ENCODE data around the gene CTRL.

CTRL gene

DNA sequence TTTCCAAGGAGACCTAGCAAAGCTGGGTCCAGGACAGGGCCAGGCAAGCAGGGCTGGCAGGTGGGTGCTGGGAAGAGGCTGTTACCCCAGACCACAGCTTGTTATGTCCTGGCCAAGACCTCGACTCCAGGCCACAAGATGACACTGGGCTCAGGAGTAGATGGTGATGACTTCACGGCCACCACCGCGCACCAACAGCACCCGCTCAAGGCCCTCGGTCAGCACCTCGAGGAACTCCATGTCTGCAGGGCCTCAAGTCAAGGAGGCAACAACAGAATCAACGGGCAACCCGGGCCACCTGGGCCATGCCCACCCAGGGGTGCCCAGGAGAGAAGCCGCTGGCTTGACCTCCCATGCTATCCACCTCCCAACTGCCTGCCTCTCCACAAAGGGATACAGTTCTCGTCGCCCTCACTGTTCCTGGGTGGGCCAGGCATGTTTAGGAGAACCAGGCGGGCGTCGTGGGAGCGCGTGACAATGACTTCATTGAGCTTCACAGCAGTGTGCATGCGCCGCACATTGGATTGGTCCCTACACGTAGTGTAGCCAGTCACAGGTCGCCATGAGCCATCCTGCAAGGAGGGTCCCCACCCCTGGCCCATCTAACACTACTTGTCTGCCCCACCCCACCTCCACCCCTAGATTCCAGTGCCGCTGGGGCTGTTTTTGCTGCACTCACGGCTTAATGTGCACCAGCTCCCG lies 13.2 kb upstream of the CTRL start:
- TF ChIP-seq, protein P1, sequence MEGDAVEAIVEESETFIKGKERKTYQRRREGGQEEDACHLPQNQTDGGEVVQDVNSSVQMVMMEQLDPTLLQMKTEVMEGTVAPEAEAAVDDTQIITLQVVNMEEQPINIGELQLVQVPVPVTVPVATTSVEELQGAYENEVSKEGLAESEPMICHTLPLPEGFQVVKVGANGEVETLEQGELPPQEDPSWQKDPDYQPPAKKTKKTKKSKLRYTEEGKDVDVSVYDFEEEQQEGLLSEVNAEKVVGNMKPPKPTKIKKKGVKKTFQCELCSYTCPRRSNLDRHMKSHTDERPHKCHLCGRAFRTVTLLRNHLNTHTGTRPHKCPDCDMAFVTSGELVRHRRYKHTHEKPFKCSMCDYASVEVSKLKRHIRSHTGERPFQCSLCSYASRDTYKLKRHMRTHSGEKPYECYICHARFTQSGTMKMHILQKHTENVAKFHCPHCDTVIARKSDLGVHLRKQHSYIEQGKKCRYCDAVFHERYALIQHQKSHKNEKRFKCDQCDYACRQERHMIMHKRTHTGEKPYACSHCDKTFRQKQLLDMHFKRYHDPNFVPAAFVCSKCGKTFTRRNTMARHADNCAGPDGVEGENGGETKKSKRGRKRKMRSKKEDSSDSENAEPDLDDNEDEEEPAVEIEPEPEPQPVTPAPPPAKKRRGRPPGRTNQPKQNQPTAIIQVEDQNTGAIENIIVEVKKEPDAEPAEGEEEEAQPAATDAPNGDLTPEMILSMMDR (IDR thresholded peaks at IDR 0.05) = no peak
- Histone ChIP-seq H3K36me3 (peaks cover 72 to 89% (median 76%) of the 10 kb centered on the region in 3 donors), H3K27ac (peak overlapping the region; percentile 80 to 83), H3K4me3 (no peak overlapping the region), H3K9me3 (no peaks in the 10 kb centered on the region), H3K27me3 (no peaks in the 10 kb centered on the region), H3K4me1 (peaks cover 0 to 23% (median 18%) of the 10 kb centered on the region in 4 donors)
- peak in 1 of 2 donors; percentile 19 for DNase-seq
- intact Hi-C loops (cut with DNase I; ENCODE audit: low total_unique reads) = no loop called here

DNA sequence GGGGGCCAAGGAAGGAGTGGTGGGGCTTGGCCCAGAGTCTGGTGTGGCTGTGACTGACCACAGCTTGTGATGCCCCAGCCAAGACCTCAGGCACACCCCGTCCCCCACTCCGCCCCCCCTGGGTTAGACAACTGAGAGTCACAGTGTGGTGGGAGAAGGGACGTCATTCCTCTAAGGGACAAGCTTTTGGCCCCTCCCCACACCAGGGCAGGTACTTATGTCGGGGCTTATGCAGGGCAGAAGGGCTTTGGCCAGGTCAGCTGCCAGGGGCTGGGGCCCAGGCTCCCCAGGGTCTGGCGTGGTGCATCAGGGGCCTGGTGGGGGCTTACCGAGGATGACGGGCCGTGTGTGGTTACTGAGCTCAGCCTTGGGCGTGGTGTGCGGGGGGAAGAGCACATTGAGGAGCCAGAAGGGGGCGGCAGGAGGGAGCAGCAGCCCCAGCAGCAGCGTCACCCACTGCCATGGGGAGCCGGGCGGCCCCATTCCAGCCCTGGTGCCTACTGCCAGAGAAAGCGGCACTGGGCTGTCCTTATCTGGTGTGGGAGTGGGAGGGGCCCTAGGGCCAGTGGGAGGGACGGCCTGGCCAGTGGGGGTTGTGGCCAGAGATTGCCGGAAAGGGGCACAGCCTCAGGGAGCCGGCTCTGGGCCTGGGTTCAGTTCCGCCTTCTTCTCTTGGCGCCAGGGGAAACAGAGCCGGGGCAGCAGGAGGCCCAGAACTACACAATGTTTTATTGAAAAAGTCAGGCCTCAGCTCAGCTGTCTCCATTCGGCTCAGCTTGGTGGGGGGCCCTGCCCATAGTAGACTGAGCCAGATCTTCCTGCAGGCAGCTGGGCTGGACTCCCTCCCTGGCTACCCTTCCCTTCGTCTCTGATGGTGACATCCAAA lies 12.2 kb upstream of the CTRL start, which contains the start of gene LCAT:
TSS of gene LCAT (minus strand) at position 502 of the 886 bp plus-strand sequence. CDS start at position 483, 19 bp downstream.
- H3K4me3 ChIP-seq = no peak within 1 kb of the TSS
- peak; percentile 80 to 94 for DNase-seq
- intact Hi-C loops (cut with DNase I; ENCODE audit: low total_unique reads) = no loop called here
- peak within 1 kb of the TSS; percentile 80 to 83 for H3K27ac ChIP-seq
- peaks cover 0 to 23% (median 18%) of the 10 kb centered on the region in 4 donors for H3K4me1 ChIP-seq
- TF ChIP-seq, protein P1 (IDR thresholded peaks at IDR 0.05) = no peak
- peaks cover 66 to 85% (median 71%) of the 10 kb centered on the region in 3 donors for H3K36me3 ChIP-seq
- no peaks in the 10 kb centered on the region for H3K27me3 ChIP-seq
- no peaks in the 10 kb centered on the region for H3K9me3 ChIP-seq

DNA sequence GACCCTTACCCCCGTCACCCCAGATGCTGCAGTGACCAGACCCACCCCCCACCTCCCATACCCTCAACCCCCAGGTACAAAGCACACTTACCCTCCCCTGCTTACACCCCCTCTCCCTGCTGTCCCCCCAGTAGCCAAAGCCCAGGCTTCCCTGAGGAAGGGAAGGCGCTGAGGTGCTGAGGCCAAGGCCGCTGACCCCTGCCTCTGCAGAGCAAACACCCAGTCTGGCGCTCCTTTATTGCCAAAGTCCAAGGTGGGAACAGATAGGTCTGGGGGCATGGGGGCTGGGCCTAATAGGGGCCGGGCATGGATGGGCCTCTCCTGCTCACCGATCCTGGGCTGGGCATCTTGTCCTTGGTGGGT lies 11.6 kb upstream of the CTRL start:
- H3K27me3 ChIP-seq = no peaks in the 10 kb centered on the region
- peak overlapping the region; percentile 80 to 83 for H3K27ac ChIP-seq
- no peaks in the 10 kb centered on the region for H3K9me3 ChIP-seq
- TF ChIP-seq, protein P1 (IDR thresholded peaks at IDR 0.05) = no peak
- H3K36me3 ChIP-seq = peaks cover 60 to 79% (median 65%) of the 10 kb centered on the region in 3 donors
- peak in 1 of 2 donors; percentile 16 for DNase-seq
- H3K4me1 ChIP-seq = peaks cover 0 to 23% (median 18%) of the 10 kb centered on the region in 4 donors
- no peak overlapping the region for H3K4me3 ChIP-seq
- intact Hi-C loops (cut with DNase I; ENCODE audit: low total_unique reads) = no loop called here

DNA sequence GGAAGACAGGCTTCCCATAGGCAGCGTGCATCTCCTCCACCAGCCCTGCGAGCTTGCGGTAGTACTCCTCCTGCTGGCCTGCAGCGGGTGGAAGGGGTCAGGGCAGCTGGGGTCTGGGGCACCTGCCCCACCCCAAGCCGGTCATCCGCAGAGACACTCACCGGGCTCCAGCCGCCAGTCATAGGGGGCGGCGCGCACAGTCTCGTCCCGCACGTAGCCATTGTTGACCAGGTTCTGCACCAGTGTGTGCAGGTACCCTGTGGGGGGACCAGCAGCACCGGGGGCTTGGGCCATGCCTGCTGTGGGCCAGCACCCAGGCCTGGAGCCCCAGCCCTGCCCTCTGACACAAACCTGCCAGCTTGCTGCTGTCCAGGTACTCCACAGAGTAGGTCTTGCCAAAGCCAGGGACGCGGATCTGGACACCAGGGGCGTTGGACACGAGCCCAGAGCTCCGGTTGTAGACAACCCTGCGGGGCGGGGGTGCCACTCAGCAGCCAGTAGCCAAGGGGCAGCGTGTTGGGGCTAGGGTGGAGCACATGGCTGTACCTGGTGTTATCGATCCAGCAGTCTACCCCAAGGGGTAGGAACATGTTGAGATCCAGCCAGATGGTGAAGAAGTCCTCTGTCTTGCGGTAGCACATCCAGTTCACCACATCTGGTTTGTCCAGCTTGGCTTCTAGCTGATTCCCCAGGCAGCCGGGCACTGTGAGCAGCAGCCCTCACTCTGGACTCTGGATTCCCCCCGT lies 11.0 kb upstream of the CTRL start:
- TF ChIP-seq, protein P1 (IDR thresholded peaks at IDR 0.05) = no peak
- DNase-seq = peak in 1 of 2 donors; percentile 23
- Histone ChIP-seq H3K4me3 (no peak overlapping the region), H3K27me3 (no peaks in the 10 kb centered on the region), H3K36me3 (peaks cover 54 to 73% (median 59%) of the 10 kb centered on the region in 3 donors), H3K4me1 (peaks cover 0 to 23% (median 18%) of the 10 kb centered on the region in 4 donors), H3K9me3 (no peaks in the 10 kb centered on the region), H3K27ac (peak overlapping the region in 1 of 2 donors; percentile 20)
- intact Hi-C loops (cut with DNase I; ENCODE audit: low total_unique reads) = no loop called here

DNA sequence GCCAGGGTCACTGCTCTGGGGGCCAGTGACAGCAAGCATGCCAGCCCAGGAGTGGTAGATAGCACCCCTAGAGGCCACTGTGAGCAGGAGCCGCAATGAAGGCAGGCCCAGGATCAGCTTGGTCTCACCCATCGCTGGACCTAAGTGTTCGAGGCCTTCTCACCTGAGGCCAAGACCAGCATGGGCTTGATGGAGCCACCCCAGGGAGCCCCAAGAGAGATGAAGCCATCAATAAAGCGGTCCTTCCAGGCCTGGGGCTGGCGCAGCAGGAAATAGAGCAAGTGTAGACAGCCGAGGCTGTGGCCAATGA lies 10.5 kb upstream of the CTRL start:
- intact Hi-C loops (cut with DNase I; ENCODE audit: low total_unique reads) = no loop called here
- Histone ChIP-seq H3K4me3 (no peak overlapping the region), H3K27me3 (no peaks in the 10 kb centered on the region), H3K9me3 (no peaks in the 10 kb centered on the region), H3K27ac (peak overlapping the region in 1 of 2 donors; percentile 20), H3K4me1 (peaks cover 0 to 28% (median 22%) of the 10 kb centered on the region in 4 donors), H3K36me3 (peaks cover 49 to 68% (median 54%) of the 10 kb centered on the region in 3 donors)
- TF ChIP-seq, protein P1 (IDR thresholded peaks at IDR 0.05) = peak; percentile 47 to 62
- peak in 1 of 2 donors; percentile 25 for DNase-seq

Data from tibial artery (tissue), 4 donors.